ENCODE measurements around the gene SYTL3.

DNA sequence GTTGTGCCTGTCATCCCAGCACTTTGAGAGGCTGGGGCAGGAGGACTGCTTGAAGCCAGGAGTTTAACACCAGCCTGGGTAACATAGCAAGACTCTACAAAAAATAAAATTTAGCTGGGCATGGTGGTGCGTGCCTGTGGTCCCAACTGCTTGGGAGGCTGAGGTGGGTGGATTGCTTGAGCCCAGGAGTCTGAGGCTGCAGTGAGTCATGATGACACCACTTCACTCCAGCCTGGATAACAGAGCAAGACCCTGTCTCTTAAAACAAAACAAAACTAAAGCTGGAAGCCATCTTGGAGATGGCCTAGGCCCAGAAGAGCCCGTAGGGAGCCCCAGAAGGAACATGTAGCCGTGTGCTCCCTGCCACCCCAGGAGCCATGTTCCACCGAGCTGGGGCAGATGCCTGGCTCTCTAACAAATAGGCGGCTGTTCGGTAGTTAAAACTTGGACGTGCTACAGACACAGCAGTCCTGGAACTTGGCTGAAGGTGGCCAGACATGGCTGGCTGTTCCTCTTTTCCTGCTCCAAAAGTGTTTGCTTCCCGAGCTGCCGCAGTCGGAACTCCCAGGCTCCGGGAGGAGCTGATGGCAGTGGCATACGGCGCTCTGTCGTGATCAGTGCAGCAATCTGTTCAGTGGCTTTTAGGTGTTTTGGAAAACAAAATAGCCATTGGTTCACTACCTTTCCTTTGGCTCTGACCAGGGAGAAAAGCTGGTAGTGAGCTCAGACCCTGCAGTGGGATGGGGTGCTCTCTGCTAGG lies 42.3 kb upstream of the SYTL3 start:
- TF ChIP-seq, protein P1, sequence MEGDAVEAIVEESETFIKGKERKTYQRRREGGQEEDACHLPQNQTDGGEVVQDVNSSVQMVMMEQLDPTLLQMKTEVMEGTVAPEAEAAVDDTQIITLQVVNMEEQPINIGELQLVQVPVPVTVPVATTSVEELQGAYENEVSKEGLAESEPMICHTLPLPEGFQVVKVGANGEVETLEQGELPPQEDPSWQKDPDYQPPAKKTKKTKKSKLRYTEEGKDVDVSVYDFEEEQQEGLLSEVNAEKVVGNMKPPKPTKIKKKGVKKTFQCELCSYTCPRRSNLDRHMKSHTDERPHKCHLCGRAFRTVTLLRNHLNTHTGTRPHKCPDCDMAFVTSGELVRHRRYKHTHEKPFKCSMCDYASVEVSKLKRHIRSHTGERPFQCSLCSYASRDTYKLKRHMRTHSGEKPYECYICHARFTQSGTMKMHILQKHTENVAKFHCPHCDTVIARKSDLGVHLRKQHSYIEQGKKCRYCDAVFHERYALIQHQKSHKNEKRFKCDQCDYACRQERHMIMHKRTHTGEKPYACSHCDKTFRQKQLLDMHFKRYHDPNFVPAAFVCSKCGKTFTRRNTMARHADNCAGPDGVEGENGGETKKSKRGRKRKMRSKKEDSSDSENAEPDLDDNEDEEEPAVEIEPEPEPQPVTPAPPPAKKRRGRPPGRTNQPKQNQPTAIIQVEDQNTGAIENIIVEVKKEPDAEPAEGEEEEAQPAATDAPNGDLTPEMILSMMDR (IDR thresholded peaks at IDR 0.05 in 4 of 5, conservative IDR thresholded peaks at IDR 0.05 in 1 of 5) = no peak
- no peak for TF ChIP-seq POLR2A (IDR thresholded peaks at IDR 0.05)

Measured in gastrocnemius medialis (tissue), 4 donors.